Caco-2 (cell line): ENCODE measurements around the gene C12orf60. TPM values are rescaled to one million over a fixed set of nuclear protein-coding genes. Genes with fewer than 3 reads are reported as not detected.
A peak's percentile ranks its signal among the peaks of the same experiment; 100 is the strongest.

Experiments
- BruUV-seq: library from RNA; stranded (reverse); fragments of 400-500 nt; replicated peaks from 2 replicates; lab custom pipeline; 2021; lab: Mats Ljungman, UMichigan
- CTCF ChIA-PET: fragments of 300-600 bp; sonication (Branson Sonifier 250); formaldehyde crosslinking; loops from one replicate; lab custom pipeline; 2022; ENCODE audit warnings: antibody characterized with exemption; lab: Charles Lee
- POLR2A ChIA-PET: fragments of 300-600 bp; sonication (Branson Sonifier 250); formaldehyde crosslinking; loops from one replicate; lab custom pipeline; 2022; ENCODE audit warnings: antibody characterized with exemption; lab: Charles Lee
- DNase-seq, 2 experiments: peaks; one replicate each; pipeline versions ENCODE4 v3.0.0 to v3.0.0-alpha.2; 2020 to 2022
- H3K27me3 ChIP-seq: replicated peaks from 2 replicates; pipeline ENCODE4 v1.6.0; 2011; ENCODE audit warnings: low read length; ENCODE audit not compliant: control insufficient read depth, insufficient read depth
- H3K36me3 ChIP-seq: 2 replicates; pipeline ENCODE4 v1.5.1; 2011; ENCODE audit warnings: low read length; ENCODE audit not compliant: control insufficient read depth, insufficient read depth
- H3K4me1 ChIP-seq: fragments of 250-450 bp; sonication (Bioruptor Pico); 2 replicates; pipeline ENCODE4 v1.5.1; 2020; ENCODE audit warnings: mild to moderate bottlenecking
- H3K4me3 ChIP-seq: 2 replicates; pipeline ENCODE4 v1.5.1; 2011; ENCODE audit warnings: low read depth, mild to moderate bottlenecking, control low read depth, low read length
- H3K9me3 ChIP-seq: fragments of 250-450 bp; sonication (Bioruptor Pico); 2 replicates; pipeline ENCODE4 v1.5.1; 2020; ENCODE audit warnings: mild to moderate bottlenecking, moderate library complexity
- H3K27ac Mint-ChIP-seq: one replicate; pipeline ENCODE4 v1.8.0; 2022; ENCODE audit warnings: mixed read lengths; ENCODE audit not compliant: unreplicated experiment
- H3K27me3 Mint-ChIP-seq: one replicate; pipeline ENCODE4 v1.8.0; 2022; ENCODE audit warnings: mixed read lengths; ENCODE audit not compliant: insufficient read depth, unreplicated experiment
- H3K36me3 Mint-ChIP-seq: one replicate; pipeline ENCODE4 v1.8.0; 2022; ENCODE audit warnings: mild to moderate bottlenecking, mixed read lengths; ENCODE audit not compliant: insufficient read depth, unreplicated experiment
- H3K4me1 Mint-ChIP-seq: one replicate; pipeline ENCODE4 v1.8.0; 2022; ENCODE audit warnings: low read depth, mixed read lengths; ENCODE audit not compliant: unreplicated experiment
- H3K4me3 Mint-ChIP-seq: one replicate; pipeline ENCODE4 v1.8.0; 2022; ENCODE audit warnings: mild to moderate bottlenecking, moderate library complexity, mixed read lengths; ENCODE audit not compliant: unreplicated experiment
- H3K9me3 Mint-ChIP-seq: one replicate; pipeline ENCODE4 v1.8.0; 2022; ENCODE audit warnings: mixed read lengths; ENCODE audit not compliant: unreplicated experiment
- intact Hi-C: fragments of 100-400 bp; cut with micrococcal nuclease; formaldehyde crosslinking; loops from one replicate; pipeline ENCODE4 v1.10.0; 2022; ENCODE audit not compliant: unreplicated experiment
- total RNA-seq: library from RNA; stranded (reverse); gene quantifications from 2 replicates; pipeline ENCODE4 v1.2.3, GENCODE V29; 2022
- TF ChIP-seq, protein P1 (sequence below), 2 experiments: fragments of 200-600 bp in 1 of 2; IDR thresholded peaks; 1 replicate in 1 of 2; 2 replicates in 1 of 2; pipeline versions ENCODE4 v1.5.1 to v1.8.0; 2011 to 2022; ENCODE audit warnings: antibody characterized with exemption in 1 of 2, control low read depth in 1 of 2, inconsistent platforms in 1 of 2, low read depth in 1 of 2, low read length in 1 of 2, mild to moderate bottlenecking in 1 of 2, moderate library complexity in 1 of 2; ENCODE audit not compliant: insufficient read depth in 1 of 2, severe bottlenecking in 1 of 2, unreplicated experiment in 1 of 2

Gene C12orf60
- total RNA-seq, 1 experiment from 2014 or later: 2.8 TPM

DNA sequence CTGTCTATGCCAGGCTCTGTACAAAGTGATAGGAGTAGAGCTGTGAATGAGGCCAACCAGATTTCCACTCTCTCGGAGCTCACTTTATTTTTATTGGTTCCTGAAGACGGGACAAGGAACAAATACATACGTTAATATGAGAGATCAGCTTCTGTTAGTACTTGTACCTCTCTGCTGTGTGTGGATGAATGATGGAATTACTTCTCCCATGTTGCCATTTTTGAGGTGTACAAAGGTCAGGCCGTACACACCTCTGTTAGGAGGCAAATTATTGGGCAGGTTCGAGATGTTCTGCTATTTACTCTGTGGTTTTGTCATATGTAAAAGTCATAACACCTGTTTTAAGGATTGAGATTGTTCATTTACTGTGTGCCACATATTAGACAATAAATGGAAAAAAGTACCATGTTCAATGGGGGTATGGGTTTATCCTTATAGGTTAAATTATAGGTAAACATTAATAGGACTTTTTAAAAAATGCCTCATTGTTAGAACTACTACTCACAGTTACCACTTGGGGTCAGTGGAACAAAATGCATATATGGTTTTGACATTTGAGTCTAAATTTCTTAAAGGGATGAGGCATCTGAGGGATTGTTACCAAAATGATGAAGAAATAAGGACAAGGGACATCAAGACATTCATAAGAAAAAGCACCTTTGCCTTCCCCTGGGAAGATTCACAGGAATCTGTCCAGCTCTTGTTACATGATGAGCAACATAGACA lies 27.1 kb upstream of the C12orf60 start:
- no peak overlapping the region; the same call in 1 of the 2 replicates for H3K4me3 ChIP-seq
- intact Hi-C loops: loop anchor here (5.0 kb wide), 1 partner anchor 264 kb away; no protein-coding TSS in a partner anchor
- H3K36me3 ChIP-seq: no peaks in the 10 kb centered on the region
- TF ChIP-seq, protein P1, sequence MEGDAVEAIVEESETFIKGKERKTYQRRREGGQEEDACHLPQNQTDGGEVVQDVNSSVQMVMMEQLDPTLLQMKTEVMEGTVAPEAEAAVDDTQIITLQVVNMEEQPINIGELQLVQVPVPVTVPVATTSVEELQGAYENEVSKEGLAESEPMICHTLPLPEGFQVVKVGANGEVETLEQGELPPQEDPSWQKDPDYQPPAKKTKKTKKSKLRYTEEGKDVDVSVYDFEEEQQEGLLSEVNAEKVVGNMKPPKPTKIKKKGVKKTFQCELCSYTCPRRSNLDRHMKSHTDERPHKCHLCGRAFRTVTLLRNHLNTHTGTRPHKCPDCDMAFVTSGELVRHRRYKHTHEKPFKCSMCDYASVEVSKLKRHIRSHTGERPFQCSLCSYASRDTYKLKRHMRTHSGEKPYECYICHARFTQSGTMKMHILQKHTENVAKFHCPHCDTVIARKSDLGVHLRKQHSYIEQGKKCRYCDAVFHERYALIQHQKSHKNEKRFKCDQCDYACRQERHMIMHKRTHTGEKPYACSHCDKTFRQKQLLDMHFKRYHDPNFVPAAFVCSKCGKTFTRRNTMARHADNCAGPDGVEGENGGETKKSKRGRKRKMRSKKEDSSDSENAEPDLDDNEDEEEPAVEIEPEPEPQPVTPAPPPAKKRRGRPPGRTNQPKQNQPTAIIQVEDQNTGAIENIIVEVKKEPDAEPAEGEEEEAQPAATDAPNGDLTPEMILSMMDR (IDR thresholded peaks at IDR 0.05; ENCODE audit: insufficient read depth in 1 of 2, low read depth in 1 of 2, low read length in 1 of 2, severe bottlenecking in 1 of 2, unreplicated experiment in 1 of 2): peak; percentile 21 to 26
- POLR2A ChIA-PET: interaction anchor here (1.0 kb wide), 1 partner anchor 26 kb away, joined by 7 read pairs; the partner anchor contains the start of gene WBP11
- CTCF ChIA-PET: interaction anchor here (1.4 kb wide), 1 partner anchor 262 kb away, joined by 3 read pairs; no protein-coding TSS in a partner anchor
- no peaks in the 10 kb centered on the region for H3K9me3 Mint-ChIP-seq
- H3K27me3 ChIP-seq: no peaks in the 10 kb centered on the region
- peaks cover 3% of the 10 kb centered on the region for H3K9me3 ChIP-seq
- no peak for DNase-seq
- no peaks in the 10 kb centered on the region for H3K27me3 Mint-ChIP-seq
- no TSS peak for BruUV-seq
- H3K36me3 Mint-ChIP-seq: peaks cover 38% of the 10 kb centered on the region
- peak overlapping the region; percentile 97 for H3K27ac Mint-ChIP-seq
- peaks cover 30% of the 10 kb centered on the region for H3K4me1 ChIP-seq
- peak overlapping the region; percentile 93 for H3K4me3 Mint-ChIP-seq
- peaks cover 42% of the 10 kb centered on the region for H3K4me1 Mint-ChIP-seq

DNA sequence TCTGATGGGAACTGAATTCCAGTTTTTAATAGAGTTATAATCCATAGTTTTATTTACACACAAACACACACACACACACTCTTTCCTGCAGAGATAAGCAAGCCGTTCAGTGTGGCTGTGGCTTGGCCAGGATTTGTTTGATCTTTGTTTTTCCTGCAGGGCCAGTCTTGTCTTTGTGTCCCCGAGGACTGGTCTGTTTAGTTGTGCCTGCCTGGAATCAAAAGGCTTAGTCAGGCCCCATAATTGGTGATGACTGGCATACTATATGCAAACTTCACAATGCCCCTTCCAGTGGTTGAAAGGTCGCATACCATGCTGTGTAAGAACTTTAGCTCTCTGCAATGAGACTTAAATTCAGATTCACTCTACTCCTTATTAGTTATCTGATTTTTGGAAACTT lies 26.2 kb upstream of the C12orf60 start:
- Histone ChIP-seq H3K4me1 (peaks cover 25% of the 10 kb centered on the region), H3K36me3 (no peaks in the 10 kb centered on the region), H3K4me3 (no peak overlapping the region), H3K9me3 (peaks cover 3% of the 10 kb centered on the region), H3K27me3 (no peaks in the 10 kb centered on the region)
- intact Hi-C loops: loop anchor here (5.0 kb wide), 1 partner anchor 265 kb away; no protein-coding TSS in a partner anchor
- Mint-ChIP-seq H3K27ac (peak overlapping the region; percentile 72), H3K4me1 (peaks cover 33% of the 10 kb centered on the region), H3K27me3 (no peaks in the 10 kb centered on the region), H3K36me3 (peaks cover 30% of the 10 kb centered on the region), H3K9me3 (no peaks in the 10 kb centered on the region), H3K4me3 (peak overlapping the region; percentile 22)
- no TSS peak for BruUV-seq
- POLR2A ChIA-PET: interaction anchor here (1.0 kb wide), 1 partner anchor 25 kb away, joined by 7 read pairs; the partner anchor contains the start of gene WBP11
- TF ChIP-seq, protein P1 (IDR thresholded peaks at IDR 0.05; ENCODE audit: insufficient read depth in 1 of 2, low read depth in 1 of 2, low read length in 1 of 2, severe bottlenecking in 1 of 2, unreplicated experiment in 1 of 2): no peak
- DNase-seq: peak; percentile 74 to 75
- CTCF ChIA-PET: interaction anchor here (0.6 kb wide), 1 partner anchor 159 kb away, joined by 3 read pairs; no protein-coding TSS in a partner anchor

DNA sequence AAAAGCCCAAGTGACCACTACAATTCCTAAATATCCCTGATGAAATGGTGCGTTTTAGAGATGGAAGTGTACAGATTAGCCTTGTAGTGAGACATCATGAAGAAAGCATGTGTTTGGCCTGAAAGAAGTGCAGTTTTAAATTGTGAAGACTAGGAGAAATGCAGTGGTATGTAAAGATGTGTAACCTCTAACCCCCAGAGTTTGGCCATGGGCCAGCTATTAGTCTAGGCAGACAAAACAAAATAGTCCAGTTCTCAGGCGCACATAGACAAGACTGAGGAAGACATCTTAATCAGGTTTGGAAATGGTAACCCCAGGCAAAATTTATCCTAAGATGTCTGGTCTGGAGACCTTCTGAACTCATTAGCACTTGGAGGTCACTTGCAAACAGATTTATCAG lies 23.6 kb upstream of the C12orf60 start:
- Histone ChIP-seq H3K36me3 (no peaks in the 10 kb centered on the region), H3K4me3 (no peak overlapping the region), H3K9me3 (no peaks in the 10 kb centered on the region), H3K4me1 (peaks cover 25% of the 10 kb centered on the region), H3K27me3 (no peaks in the 10 kb centered on the region)
- Mint-ChIP-seq H3K9me3 (no peaks in the 10 kb centered on the region), H3K36me3 (peaks cover 25% of the 10 kb centered on the region), H3K4me1 (peaks cover 33% of the 10 kb centered on the region), H3K4me3 (no peak overlapping the region), H3K27me3 (no peaks in the 10 kb centered on the region), H3K27ac (no peak overlapping the region)
- no peak for DNase-seq
- ChIA-PET CTCF (no interaction called here), POLR2A (no interaction called here)
- BruUV-seq: no TSS peak
- TF ChIP-seq, protein P1 (IDR thresholded peaks at IDR 0.05; ENCODE audit: insufficient read depth in 1 of 2, low read depth in 1 of 2, low read length in 1 of 2, severe bottlenecking in 1 of 2, unreplicated experiment in 1 of 2): no peak
- intact Hi-C loops: loop anchor here (5.0 kb wide), 1 partner anchor 268 kb away; no protein-coding TSS in a partner anchor
